Astrocyte of the cerebellum (primary cell): ENCODE measurements around the gene GFY.
A peak's percentile ranks its signal among the peaks of the same experiment; 100 is the strongest.

Experiments
- DNase-seq: peaks from one replicate; pipeline ENCODE4 v3.0.0-alpha.2; 2011; ENCODE audit warnings: low read depth
- H3K4me3 ChIP-seq: 2 replicates; pipeline ENCODE4 v1.5.1; 2011; ENCODE audit warnings: mild to moderate bottlenecking, low read depth, low read length, moderate library complexity
- in situ Hi-C: cut with HindIII; loops from 2 replicates; pipeline ENCODE4 v1.10.0; 2017; ENCODE audit warnings: low sequenced_read_pairs
- TF ChIP-seq, protein P1 (sequence below): IDR thresholded peaks from 2 replicates; pipeline ENCODE4 v1.5.1; 2012; ENCODE audit warnings: low read length, low read depth, moderate library complexity, mild to moderate bottlenecking; ENCODE audit errors: missing control alignments

GFY gene

GRCh38 chr19:49474542-49474924, 49.3 kb downstream of the GFY start:
- DNase-seq, result no peak
- TF ChIP-seq, protein P1, sequence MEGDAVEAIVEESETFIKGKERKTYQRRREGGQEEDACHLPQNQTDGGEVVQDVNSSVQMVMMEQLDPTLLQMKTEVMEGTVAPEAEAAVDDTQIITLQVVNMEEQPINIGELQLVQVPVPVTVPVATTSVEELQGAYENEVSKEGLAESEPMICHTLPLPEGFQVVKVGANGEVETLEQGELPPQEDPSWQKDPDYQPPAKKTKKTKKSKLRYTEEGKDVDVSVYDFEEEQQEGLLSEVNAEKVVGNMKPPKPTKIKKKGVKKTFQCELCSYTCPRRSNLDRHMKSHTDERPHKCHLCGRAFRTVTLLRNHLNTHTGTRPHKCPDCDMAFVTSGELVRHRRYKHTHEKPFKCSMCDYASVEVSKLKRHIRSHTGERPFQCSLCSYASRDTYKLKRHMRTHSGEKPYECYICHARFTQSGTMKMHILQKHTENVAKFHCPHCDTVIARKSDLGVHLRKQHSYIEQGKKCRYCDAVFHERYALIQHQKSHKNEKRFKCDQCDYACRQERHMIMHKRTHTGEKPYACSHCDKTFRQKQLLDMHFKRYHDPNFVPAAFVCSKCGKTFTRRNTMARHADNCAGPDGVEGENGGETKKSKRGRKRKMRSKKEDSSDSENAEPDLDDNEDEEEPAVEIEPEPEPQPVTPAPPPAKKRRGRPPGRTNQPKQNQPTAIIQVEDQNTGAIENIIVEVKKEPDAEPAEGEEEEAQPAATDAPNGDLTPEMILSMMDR, result no peak
- H3K4me3 ChIP-seq, result peak overlapping the region; percentile 56
- in situ Hi-C loops, result no loop called here

GRCh38 chr19:49475191-49475917, 50.2 kb downstream of the GFY start:
- no peak for DNase-seq
- H3K4me3 ChIP-seq, result no peak overlapping the region
- TF ChIP-seq, protein P1, result no peak
- in situ Hi-C loops, result no loop called here

DNA sequence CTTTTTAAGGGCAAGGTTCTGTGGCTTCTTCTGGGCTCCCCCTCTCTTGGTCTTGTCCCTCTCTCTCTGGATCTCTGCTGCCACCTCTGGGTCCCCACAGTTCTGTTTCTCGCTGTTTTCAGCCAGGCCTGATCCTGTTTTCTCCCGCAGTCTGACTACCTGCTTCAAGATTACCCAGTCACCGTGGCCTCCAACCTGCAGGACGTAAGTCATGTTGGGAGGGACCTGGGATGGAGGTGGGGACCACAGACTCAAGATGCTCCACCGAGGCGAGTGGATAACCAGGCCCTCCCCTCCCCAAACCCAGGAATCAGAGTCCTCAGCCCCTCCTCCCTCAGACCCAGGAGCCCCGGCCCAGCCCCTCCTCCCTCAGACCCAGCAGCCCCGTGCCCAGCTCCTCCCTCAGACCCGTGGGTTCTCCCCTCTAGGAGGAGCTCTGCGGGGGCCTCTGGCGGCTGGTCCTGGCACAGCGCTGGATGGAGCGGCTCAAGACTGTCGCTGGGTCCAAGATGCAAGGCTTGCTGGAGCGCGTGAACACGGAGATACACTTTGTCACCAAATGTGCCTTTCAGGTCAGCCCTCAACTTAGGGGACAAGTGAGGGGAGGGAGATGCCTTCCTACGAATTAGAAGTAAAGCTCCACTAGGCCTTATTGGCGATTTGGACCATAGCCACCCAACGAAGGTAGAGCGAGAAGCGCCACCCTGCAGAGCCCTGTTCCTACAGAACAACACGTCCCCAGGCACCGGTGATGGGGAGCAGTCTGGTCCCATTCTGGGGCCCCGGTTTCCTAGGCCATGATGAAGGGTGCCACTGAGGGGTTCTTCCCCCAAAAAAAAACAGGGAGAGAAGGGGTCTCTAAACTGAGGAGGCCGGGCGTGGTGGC, 51.0 kb downstream of the GFY start:
- no peak for DNase-seq
- H3K4me3 ChIP-seq, result no peak overlapping the region
- in situ Hi-C loops, result no loop called here
- TF ChIP-seq, protein P1, result peak; percentile 70
